NB4 (cell line): ENCODE data around the gene MCC.

ENCODE experiments used
- DNase-seq: peaks from one replicate; pipeline ENCODE4 v3.0.0; 2010; ENCODE audit warnings: low read depth
- H3K4me3 ChIP-seq: one replicate; pipeline ENCODE4 v1.5.1; 2011; ENCODE audit warnings: mild to moderate bottlenecking, low read depth, low read length, moderate library complexity
- CTCF ChIP-seq: IDR thresholded peaks from one replicate; pipeline ENCODE4 v1.5.1; 2012; ENCODE audit warnings: low read depth, low read length
- MAX ChIP-seq: IDR thresholded peaks from 2 replicates; pipeline ENCODE4 v1.6.1; 2011; ENCODE audit warnings: low read depth, low read length
- MYC ChIP-seq: IDR thresholded peaks from 2 replicates; pipeline ENCODE4 v1.6.1; 2011; ENCODE audit warnings: low read depth, low read length
- POLR2A ChIP-seq: IDR thresholded peaks from 2 replicates; pipeline ENCODE4 v1.6.1; 2011; ENCODE audit warnings: mild to moderate bottlenecking; ENCODE audit not compliant: insufficient read length; ENCODE audit errors: extremely low read depth

Gene MCC

GRCh38 chr5:113394658-113395057 is 93.6 kb downstream of the MCC start:
- TF ChIP-seq MYC (no peak), POLR2A (no peak), CTCF (no peak), MAX (no peak)
- H3K4me3 ChIP-seq, result no peak overlapping the region
- no peak for DNase-seq

GRCh38 chr5:113390224-113390623 is 98.0 kb downstream of the MCC start:
- no peak overlapping the region for H3K4me3 ChIP-seq
- no peak for DNase-seq
- TF ChIP-seq MAX (no peak), MYC (no peak), POLR2A (no peak), CTCF (no peak)

GRCh38 chr5:113389116-113389515 is 99.1 kb downstream of the MCC start:
- TF ChIP-seq CTCF (no peak), MYC (no peak), POLR2A (no peak), MAX (no peak)
- DNase-seq, result no peak
- H3K4me3 ChIP-seq, result no peak overlapping the region

- TF ChIP-seq MYC (no peak), POLR2A (no peak), MAX (no peak), CTCF (no peak)
- no peak for DNase-seq
- H3K4me3 ChIP-seq, result no peak overlapping the region
Measured at GRCh38 chr5:113387844-113388243, 100.4 kb downstream of the MCC start.

GRCh38 chr5:113384782-113385285 is 103.4 kb downstream of the MCC start:
- TF ChIP-seq MYC (no peak), CTCF (no peak), MAX (no peak)
- no peak overlapping the region for H3K4me3 ChIP-seq
- peak; percentile 26 for DNase-seq

GRCh38 chr5:113382731-113383130 is 105.5 kb downstream of the MCC start:
- H3K4me3 ChIP-seq, result no peak overlapping the region
- TF ChIP-seq MAX, result no peak
- TF ChIP-seq CTCF, result no peak
- TF ChIP-seq POLR2A, result no peak
- TF ChIP-seq MYC, result no peak
- DNase-seq, result peak; percentile 72
